Hepatocyte (in vitro differentiated cells): Measurements from ENCODE around the gene ARPP21.

Source experiments
- CTCF ChIP-seq: fragments of 200-600 bp; sonication (generic); IDR thresholded peaks from 2 replicates; pipeline ENCODE4 v1.5.1; 2016; ENCODE audit warnings: antibody characterized with exemption, mild to moderate bottlenecking; ENCODE audit not compliant: poor library complexity
- EZH2phosphoT487 ChIP-seq: fragments of 200-600 bp; sonication (generic); IDR thresholded peaks from one replicate; pipeline ENCODE4 v1.6.1; 2018; ENCODE audit warnings: antibody characterized with exemption, mild to moderate bottlenecking, low read depth, moderate library complexity; ENCODE audit not compliant: unreplicated experiment, severe bottlenecking

- TF ChIP-seq EZH2phosphoT487 = no peak
- TF ChIP-seq CTCF = no peak
Measured at GRCh38 chr3:35781558-35781957, 142.2 kb downstream of the ARPP21 start.
